Glutamatergic neuron (in vitro differentiated cells): ENCODE results near the gene HSPB7. TPM values are rescaled to one million over a fixed set of nuclear protein-coding genes. Genes with fewer than 3 reads are reported as not detected.
"Not testable (repeated sequence)": the region's sequence is repeated elsewhere in the genome, so short reads cannot be mapped to it uniquely, and the experiment has no call there.

ENCODE experiments used
- DNase-seq: peaks from one replicate; pipeline ENCODE4 v3.0.0; 2022
- H3K27ac Mint-ChIP-seq: one replicate; pipeline ENCODE4 v1.8.0; 2020; ENCODE audit warnings: mild to moderate bottlenecking, mixed read lengths, inconsistent platforms; ENCODE audit not compliant: unreplicated experiment
- H3K27me3 Mint-ChIP-seq: one replicate; pipeline ENCODE4 v1.8.0; 2020; ENCODE audit warnings: mild to moderate bottlenecking, moderate library complexity, mixed read lengths, inconsistent platforms; ENCODE audit not compliant: unreplicated experiment
- H3K36me3 Mint-ChIP-seq: one replicate; pipeline ENCODE4 v1.8.0; 2020; ENCODE audit warnings: mild to moderate bottlenecking, mixed read lengths, inconsistent platforms; ENCODE audit not compliant: unreplicated experiment
- H3K4me1 Mint-ChIP-seq: one replicate; pipeline ENCODE4 v1.8.0; 2020; ENCODE audit warnings: mild to moderate bottlenecking, low read depth, mixed read lengths, inconsistent platforms; ENCODE audit not compliant: unreplicated experiment
- H3K4me3 Mint-ChIP-seq: one replicate; pipeline ENCODE4 v1.8.0; 2020; ENCODE audit warnings: mild to moderate bottlenecking, mixed read lengths, inconsistent platforms; ENCODE audit not compliant: unreplicated experiment
- H3K9me3 Mint-ChIP-seq: one replicate; pipeline ENCODE4 v1.8.0; 2020; ENCODE audit warnings: mild to moderate bottlenecking, moderate library complexity, mixed read lengths, inconsistent platforms; ENCODE audit not compliant: unreplicated experiment
- total RNA-seq: library from RNA; stranded (reverse); fragmentation: NEBNext Ultra II Directional; extraction: Animal tissue kit (Norgen Biotek cat#: 25700); gene quantifications from one replicate; pipeline ENCODE4 v1.2.1, GENCODE V29; 2021; ENCODE audit not compliant: unreplicated experiment
- TF ChIP-seq, protein P1 (sequence below): fragments of 200-600 bp; sonication (generic); IDR thresholded peaks from one replicate; pipeline ENCODE4 v1.5.0; 2021; ENCODE audit not compliant: partially characterized antibody, unreplicated experiment

Gene HSPB7
- total RNA-seq, 1 donor from 2014 or later, result not detected

DNA sequence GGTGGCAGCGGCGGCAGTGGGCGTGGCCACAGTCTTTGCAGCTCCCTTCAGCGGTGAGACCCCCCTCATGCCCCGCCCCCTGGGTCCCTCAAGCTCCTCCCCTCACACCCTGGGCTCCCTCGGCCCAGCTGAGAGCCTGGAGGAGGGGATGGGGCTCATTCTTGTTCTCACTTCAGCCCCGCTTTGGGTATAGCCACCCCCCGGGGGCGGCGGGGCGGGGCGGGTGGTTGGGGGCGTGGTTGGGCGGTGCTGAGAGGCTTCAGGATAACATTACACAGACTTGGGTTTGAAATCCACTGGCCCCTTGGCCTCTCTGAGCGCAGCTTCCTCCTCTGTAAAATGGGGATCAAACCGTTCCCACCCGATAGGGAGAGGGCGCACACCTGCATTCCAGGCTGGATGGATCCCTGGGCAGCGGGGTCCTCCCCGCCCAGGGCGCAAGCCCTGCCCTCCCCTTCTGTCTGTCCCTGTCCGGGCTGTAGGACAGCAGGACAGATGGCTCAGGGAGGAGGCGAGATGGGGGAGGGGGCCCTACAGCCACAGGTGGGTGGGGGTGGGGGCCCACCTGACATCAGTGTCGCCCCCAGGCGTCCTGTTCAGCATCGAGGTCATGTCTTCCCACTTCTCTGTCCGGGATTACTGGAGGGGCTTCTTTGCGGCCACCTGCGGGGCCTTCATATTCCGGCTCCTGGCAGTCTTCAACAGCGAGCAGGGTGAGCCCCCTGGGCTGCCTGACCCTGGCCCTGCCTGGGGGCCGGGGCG, 9.1 kb upstream of the HSPB7 start:
- peak; percentile 78 for DNase-seq
- H3K27me3 Mint-ChIP-seq, result no peaks in the 10 kb centered on the region
- TF ChIP-seq, protein P1, sequence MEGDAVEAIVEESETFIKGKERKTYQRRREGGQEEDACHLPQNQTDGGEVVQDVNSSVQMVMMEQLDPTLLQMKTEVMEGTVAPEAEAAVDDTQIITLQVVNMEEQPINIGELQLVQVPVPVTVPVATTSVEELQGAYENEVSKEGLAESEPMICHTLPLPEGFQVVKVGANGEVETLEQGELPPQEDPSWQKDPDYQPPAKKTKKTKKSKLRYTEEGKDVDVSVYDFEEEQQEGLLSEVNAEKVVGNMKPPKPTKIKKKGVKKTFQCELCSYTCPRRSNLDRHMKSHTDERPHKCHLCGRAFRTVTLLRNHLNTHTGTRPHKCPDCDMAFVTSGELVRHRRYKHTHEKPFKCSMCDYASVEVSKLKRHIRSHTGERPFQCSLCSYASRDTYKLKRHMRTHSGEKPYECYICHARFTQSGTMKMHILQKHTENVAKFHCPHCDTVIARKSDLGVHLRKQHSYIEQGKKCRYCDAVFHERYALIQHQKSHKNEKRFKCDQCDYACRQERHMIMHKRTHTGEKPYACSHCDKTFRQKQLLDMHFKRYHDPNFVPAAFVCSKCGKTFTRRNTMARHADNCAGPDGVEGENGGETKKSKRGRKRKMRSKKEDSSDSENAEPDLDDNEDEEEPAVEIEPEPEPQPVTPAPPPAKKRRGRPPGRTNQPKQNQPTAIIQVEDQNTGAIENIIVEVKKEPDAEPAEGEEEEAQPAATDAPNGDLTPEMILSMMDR, result no peak
- H3K9me3 Mint-ChIP-seq, result peaks cover 3% of the 10 kb centered on the region
- H3K4me3 Mint-ChIP-seq, result no peak overlapping the region
- H3K4me1 Mint-ChIP-seq, result peaks cover 8% of the 10 kb centered on the region
- H3K36me3 Mint-ChIP-seq, result no peaks in the 10 kb centered on the region
- no peak overlapping the region for H3K27ac Mint-ChIP-seq

DNA sequence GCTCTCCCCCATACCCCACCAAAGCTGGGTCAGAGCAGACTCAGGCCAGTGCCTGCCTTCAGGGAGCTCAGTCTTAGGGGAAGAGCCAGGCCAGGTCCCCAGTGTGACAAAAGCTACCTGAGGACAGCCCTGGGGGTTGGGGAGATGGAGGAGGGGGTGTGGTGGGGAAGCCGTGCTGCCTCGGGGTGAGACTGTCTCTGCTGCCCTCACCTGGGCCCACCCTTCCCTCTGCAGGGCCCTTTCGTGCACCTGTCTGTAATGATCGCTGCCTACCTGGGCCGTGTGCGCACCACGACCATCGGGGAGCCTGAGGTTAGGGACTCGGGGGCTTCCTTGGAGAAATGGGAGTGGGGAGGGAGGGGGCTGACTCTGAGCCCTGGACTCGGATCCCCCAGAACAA, 8.5 kb upstream of the HSPB7 start:
- H3K4me3 Mint-ChIP-seq, DNase-seq, H3K9me3 Mint-ChIP-seq, H3K27me3 Mint-ChIP-seq, H3K36me3 Mint-ChIP-seq, H3K27ac Mint-ChIP-seq: not testable (repeated sequence)
- peaks cover 12% of the 10 kb centered on the region for H3K4me1 Mint-ChIP-seq

DNA sequence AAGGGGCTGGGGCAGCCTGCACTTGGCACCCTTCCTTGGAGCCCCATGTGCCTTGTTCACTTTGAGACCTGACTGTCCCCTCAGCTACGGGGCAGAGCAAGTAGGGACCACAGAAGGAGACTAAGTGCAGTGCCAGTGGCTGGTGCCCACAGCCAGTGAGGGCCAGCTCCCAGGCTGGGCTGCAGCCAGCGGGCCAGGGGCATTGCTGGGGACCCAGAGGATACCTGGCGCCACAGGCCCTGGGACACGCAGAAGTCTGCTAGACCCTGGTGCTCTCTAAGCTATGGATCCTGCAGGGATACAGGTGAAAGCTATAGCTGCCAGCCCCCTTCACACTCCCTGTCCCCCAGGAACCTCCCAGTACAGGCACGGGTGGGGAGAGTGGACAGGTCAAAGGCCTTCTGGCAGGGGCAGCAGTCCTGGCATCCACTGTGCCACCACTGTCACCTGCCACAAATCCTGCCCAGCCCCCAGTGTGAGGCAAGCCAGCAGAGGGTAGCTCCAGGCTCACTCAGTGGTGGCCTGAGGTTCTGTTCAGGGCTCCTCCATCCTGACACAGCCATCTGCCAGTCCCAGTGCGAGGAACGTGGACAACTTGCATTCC, 5.3 kb upstream of the HSPB7 start:
- TF ChIP-seq, protein P1, result no peak
- DNase-seq, result no peak
- H3K9me3 Mint-ChIP-seq, result peaks cover 8% of the 10 kb centered on the region
- no peak overlapping the region for H3K4me3 Mint-ChIP-seq
- no peaks in the 10 kb centered on the region for H3K36me3 Mint-ChIP-seq
- peaks cover 6% of the 10 kb centered on the region for H3K27me3 Mint-ChIP-seq
- no peak overlapping the region for H3K27ac Mint-ChIP-seq
- peaks cover 24% of the 10 kb centered on the region for H3K4me1 Mint-ChIP-seq

DNA sequence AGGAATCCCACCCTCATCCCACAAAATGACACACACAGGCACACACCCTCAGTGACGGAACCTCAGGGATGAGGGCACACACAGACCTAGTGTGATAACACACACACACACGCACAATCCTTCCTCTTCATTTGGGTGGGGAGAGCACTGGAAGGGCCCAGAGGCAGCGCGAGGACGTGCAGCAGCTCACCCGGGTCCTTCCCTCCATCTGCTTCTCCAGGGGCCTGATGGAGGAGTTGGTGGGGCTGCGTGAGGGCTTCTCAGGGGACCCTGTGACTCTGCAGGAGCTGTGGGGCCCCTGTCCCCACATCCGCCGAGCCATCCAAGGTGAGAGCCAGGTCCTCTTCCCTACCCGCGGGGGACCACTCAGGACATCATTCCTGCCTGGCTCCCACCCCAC, 4.5 kb upstream of the HSPB7 start:
- H3K36me3 Mint-ChIP-seq, result no peaks in the 10 kb centered on the region
- DNase-seq, result no peak
- H3K27ac Mint-ChIP-seq, result no peak overlapping the region
- H3K4me1 Mint-ChIP-seq, result peaks cover 26% of the 10 kb centered on the region
- peaks cover 11% of the 10 kb centered on the region for H3K9me3 Mint-ChIP-seq
- no peak overlapping the region for H3K4me3 Mint-ChIP-seq
- TF ChIP-seq, protein P1, result no peak
- H3K27me3 Mint-ChIP-seq, result peaks cover 6% of the 10 kb centered on the region

DNA sequence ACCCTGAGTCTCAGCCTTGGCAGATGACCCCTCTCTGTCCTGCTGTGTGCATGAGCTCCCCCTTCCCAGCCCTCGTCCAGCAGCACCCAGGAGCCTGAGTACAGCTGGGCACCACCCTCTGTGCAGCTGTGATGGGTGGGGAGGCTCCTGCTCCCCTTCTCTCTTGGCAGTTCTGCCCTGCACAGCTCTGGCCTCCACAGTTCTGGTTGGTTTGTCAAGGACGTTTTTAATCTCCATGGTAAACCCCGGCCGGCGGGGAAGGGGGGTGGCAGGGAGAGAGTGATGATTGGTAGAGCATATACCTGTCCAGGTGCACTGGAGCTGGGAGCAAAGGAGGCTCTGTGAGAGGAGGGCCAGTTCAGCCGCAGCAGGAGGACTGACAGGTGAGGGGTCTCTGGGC, 3.8 kb upstream of the HSPB7 start, which contains the start of gene CLCNKA:
Gene CLCNKA, plus strand, starts transcription at position 356 of the 400 bp plus-strand sequence. CDS start 584 bp downstream, outside the sequence.
- Mint-ChIP-seq H3K4me1 (peaks cover 26% of the 10 kb centered on the region), H3K4me3 (no peak within 1 kb of the TSS), H3K27ac (peak within 1 kb of the TSS; percentile 22), H3K9me3 (peaks cover 12% of the 10 kb centered on the region), H3K36me3 (no peaks in the 10 kb centered on the region), H3K27me3 (peaks cover 8% of the 10 kb centered on the region)
- no peak for DNase-seq
- TF ChIP-seq, protein P1, result no peak

DNA sequence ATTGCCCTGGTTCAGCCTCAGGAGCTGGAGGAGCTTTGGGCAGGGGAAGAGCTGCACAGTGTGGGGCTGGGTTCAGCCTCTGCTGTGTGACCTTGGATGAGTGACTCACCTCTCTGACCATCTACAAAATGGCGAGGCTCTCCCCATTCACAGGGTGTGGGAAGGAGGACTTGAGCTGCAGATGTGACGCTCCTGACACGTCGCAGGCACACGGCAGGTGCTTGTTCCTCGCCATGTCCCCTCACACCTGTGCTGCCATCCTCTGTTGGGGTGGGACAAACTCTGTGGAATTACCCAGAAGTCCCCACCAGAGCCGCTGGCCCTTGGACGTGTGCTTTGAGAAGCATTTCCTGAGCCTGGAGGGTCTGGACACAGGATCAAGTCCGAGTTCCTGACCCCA, 3.0 kb upstream of the HSPB7 start:
- H3K27me3 Mint-ChIP-seq, H3K4me3 Mint-ChIP-seq, H3K27ac Mint-ChIP-seq, DNase-seq, H3K36me3 Mint-ChIP-seq: not testable (repeated sequence)
- H3K4me1 Mint-ChIP-seq, result peaks cover 26% of the 10 kb centered on the region
- H3K9me3 Mint-ChIP-seq, result peaks cover 12% of the 10 kb centered on the region
